ENCODE measurements around the gene TEX29.

- TF ChIP-seq, protein P1, sequence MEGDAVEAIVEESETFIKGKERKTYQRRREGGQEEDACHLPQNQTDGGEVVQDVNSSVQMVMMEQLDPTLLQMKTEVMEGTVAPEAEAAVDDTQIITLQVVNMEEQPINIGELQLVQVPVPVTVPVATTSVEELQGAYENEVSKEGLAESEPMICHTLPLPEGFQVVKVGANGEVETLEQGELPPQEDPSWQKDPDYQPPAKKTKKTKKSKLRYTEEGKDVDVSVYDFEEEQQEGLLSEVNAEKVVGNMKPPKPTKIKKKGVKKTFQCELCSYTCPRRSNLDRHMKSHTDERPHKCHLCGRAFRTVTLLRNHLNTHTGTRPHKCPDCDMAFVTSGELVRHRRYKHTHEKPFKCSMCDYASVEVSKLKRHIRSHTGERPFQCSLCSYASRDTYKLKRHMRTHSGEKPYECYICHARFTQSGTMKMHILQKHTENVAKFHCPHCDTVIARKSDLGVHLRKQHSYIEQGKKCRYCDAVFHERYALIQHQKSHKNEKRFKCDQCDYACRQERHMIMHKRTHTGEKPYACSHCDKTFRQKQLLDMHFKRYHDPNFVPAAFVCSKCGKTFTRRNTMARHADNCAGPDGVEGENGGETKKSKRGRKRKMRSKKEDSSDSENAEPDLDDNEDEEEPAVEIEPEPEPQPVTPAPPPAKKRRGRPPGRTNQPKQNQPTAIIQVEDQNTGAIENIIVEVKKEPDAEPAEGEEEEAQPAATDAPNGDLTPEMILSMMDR (IDR thresholded peaks at IDR 0.05), result no peak
- TF ChIP-seq EP300 (IDR thresholded peaks at IDR 0.05) (no peak), POLR2A (IDR thresholded peaks at IDR 0.05) (no peak), POLR2AphosphoS5 (IDR thresholded peaks at IDR 0.05) (no peak)
These were observed 14.9 kb downstream of the TEX29 start for GRCh38 chr13:111335298-111335697.

All from upper lobe of left lung (tissue), 4 donors.